Neural cell (in vitro differentiated cells): ENCODE measurements around the gene CUEDC1.
A peak's percentile ranks its signal among the peaks of the same experiment; 100 is the strongest.

Experiments
- POLR2AphosphoS5 ChIP-seq: IDR thresholded peaks from 2 replicates; pipeline ENCODE4 v1.6.1; 2012
- RAD21 ChIP-seq: fragments of 450-650 bp; conservative IDR thresholded peaks from 2 replicates; pipeline ENCODE4 v1.6.1; 2014; ENCODE audit warnings: antibody characterized with exemption, mild to moderate bottlenecking, moderate library complexity
- TF ChIP-seq, protein P1 (sequence below): fragments of 450-650 bp; IDR thresholded peaks from 2 replicates; pipeline ENCODE4 v1.5.1; 2014; ENCODE audit warnings: antibody characterized with exemption, mild to moderate bottlenecking, moderate library complexity; ENCODE audit not compliant: poor library complexity, severe bottlenecking

DNA sequence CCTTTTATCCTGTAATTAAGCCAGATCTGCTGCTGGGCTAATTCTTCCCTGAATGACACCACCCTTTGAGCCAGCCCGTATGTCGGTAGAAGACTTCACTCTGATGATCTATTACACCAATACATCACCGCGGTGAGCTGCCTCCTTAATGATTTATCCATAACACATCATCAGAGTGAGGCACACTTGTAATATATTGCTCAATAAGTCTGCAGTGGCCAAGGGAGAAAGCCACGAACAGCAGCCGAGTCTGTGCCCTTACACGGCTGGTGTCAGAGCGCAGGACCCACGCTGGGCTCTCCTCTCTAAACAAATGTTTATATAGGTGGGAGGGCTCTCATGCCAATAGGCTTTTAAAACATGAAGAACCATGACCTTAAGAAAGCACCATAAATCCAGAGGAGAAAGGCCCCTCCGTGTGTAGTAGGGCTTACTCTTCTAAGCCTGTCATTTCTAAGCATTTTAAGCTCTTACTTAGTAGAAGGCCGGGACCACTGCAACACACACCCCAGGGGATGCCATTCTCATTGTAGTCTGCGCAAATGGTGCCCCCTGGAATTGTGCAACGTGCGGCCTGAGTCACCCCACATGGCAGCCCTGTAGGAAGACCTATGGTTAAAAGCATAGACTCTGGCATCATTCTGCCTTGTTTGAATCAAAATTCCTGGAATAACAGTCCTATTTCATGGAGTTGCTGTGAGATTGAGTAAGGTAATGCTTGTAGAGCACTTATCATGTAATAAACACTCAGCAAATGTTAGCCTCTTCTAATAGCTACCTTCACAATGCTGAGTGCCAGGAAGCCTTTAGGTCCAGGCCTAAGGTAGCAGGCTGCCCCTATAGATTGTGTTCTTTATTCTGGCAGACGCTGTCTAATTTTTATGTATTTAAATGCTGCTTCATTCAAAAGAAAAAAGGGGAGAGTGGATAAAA lies 131.5 kb downstream of the CUEDC1 start:
- TF ChIP-seq, protein P1, sequence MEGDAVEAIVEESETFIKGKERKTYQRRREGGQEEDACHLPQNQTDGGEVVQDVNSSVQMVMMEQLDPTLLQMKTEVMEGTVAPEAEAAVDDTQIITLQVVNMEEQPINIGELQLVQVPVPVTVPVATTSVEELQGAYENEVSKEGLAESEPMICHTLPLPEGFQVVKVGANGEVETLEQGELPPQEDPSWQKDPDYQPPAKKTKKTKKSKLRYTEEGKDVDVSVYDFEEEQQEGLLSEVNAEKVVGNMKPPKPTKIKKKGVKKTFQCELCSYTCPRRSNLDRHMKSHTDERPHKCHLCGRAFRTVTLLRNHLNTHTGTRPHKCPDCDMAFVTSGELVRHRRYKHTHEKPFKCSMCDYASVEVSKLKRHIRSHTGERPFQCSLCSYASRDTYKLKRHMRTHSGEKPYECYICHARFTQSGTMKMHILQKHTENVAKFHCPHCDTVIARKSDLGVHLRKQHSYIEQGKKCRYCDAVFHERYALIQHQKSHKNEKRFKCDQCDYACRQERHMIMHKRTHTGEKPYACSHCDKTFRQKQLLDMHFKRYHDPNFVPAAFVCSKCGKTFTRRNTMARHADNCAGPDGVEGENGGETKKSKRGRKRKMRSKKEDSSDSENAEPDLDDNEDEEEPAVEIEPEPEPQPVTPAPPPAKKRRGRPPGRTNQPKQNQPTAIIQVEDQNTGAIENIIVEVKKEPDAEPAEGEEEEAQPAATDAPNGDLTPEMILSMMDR = no peak
- TF ChIP-seq POLR2AphosphoS5 (peak; percentile 45), RAD21 (no peak)
